ENCODE data around the gene LHX8. TPM values are rescaled to one million over a fixed set of nuclear protein-coding genes. Genes with fewer than 3 reads are reported as not detected.
A peak's percentile ranks its signal among the peaks of the same experiment; 100 is the strongest.

Gene LHX8
- not detected in 2 replicates for total RNA-seq
- polyA plus RNA-seq, result not detected in 2 replicates
- polyA plus RNA-seq (2012), result not detected in 2 replicates
- polyA minus RNA-seq (ENCODE audit: low replicate concordance), result not detected in 2 replicates

DNA sequence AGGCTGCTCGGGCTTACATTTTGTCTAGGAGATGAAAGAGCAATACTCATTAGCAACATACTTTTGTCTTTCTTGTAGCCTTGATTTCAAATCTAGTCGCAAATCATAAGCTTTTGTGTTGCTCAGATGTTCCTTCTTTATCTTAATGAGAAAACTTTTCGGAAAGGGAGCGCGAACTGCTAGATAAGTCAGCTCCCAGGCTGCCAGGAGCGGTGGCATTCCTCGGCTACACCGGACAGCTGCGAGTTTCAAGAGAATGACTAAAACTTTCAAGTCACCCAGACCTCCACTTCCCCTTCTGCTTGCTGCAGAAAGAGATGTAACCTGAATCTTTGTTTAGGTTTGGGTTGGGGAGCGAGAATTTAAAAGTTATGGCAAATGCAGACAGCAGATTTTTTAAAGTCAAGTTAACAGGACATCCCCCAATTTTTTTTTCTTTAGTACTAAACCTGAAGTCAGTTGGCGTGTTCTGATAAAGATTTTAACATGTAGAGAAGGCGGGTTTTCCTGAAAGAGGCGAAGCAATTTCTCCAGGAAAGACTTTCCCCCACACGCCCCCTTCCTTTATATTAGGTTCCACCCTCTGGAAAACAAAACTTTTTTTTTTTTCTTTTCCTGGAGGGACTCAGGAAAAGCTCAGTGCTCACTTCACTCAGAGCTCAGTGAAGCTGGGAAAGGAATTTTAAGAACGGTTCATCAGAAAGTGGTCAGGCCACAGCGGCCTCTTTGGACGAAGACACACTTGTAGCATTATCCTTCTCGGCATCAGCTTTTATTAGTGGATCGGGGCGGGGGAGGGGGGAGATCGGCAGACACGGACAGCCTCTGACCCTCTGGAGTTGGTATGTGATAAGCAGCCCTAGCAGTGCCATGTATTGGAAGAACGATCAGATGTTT is at the start of gene LHX8:
Gene LHX8, plus strand, starts transcription at position 639 of the 897 bp plus-strand sequence. CDS start 2,227 bp downstream, outside the sequence.
- Histone ChIP-seq H3K36me3 (ENCODE audit: control insufficient read depth, insufficient read depth, low read length) (no peaks in the 10 kb centered on the region), H3K27me3 (ENCODE audit: control insufficient read depth, insufficient read depth, low read length) (peaks cover 66% of the 10 kb centered on the region), H3K4me3 (replicated peaks in 1 of 4; ENCODE audit: control extremely low read depth in 1 of 4, insufficient read depth in 1 of 4, low read depth in 3 of 4, low read length in 4 of 4) (peak within 1 kb of the TSS in 3 of 4 experiments; percentile 15 to 49 (median 30)), H3K79me2 (ENCODE audit: control insufficient read depth, insufficient read depth, low read length) (no peaks in the 10 kb centered on the region), H3K9me3 (ENCODE audit: control insufficient read depth, insufficient read depth, low read depth, low read length) (no peaks in the 10 kb centered on the region), H4K20me1 (ENCODE audit: control insufficient read depth, extremely low read depth, insufficient read depth, low read length) (no peaks in the 10 kb centered on the region), H2AFZ (ENCODE audit: low read length) (no peak within 1 kb of the TSS), H3K4me1 (ENCODE audit: control insufficient read depth, extremely low read depth, insufficient read depth, low read length) (no peaks in the 10 kb centered on the region), H3K9ac (ENCODE audit: insufficient read depth, low read length) (no peak within 1 kb of the TSS), H3K27ac (ENCODE audit: insufficient read depth, low read length) (no peak within 1 kb of the TSS), H3K4me2 (ENCODE audit: extremely low read depth, insufficient read depth, low read length) (peak within 1 kb of the TSS; percentile 25)
- DNase-seq (ENCODE audit: low read depth in 2 of 2), result peak; percentile 8 to 9
- TF ChIP-seq EZH2 (IDR thresholded peaks at IDR 0.05; ENCODE audit: low read length, missing control alignments), result peak; percentile 52
- TF ChIP-seq, protein P1, sequence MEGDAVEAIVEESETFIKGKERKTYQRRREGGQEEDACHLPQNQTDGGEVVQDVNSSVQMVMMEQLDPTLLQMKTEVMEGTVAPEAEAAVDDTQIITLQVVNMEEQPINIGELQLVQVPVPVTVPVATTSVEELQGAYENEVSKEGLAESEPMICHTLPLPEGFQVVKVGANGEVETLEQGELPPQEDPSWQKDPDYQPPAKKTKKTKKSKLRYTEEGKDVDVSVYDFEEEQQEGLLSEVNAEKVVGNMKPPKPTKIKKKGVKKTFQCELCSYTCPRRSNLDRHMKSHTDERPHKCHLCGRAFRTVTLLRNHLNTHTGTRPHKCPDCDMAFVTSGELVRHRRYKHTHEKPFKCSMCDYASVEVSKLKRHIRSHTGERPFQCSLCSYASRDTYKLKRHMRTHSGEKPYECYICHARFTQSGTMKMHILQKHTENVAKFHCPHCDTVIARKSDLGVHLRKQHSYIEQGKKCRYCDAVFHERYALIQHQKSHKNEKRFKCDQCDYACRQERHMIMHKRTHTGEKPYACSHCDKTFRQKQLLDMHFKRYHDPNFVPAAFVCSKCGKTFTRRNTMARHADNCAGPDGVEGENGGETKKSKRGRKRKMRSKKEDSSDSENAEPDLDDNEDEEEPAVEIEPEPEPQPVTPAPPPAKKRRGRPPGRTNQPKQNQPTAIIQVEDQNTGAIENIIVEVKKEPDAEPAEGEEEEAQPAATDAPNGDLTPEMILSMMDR (conservative IDR thresholded peaks at IDR 0.05 in 1 of 2, IDR thresholded peaks at IDR 0.05 in 1 of 2; ENCODE audit: low read depth in 1 of 2, low read length in 2 of 2), result no peak

DNA sequence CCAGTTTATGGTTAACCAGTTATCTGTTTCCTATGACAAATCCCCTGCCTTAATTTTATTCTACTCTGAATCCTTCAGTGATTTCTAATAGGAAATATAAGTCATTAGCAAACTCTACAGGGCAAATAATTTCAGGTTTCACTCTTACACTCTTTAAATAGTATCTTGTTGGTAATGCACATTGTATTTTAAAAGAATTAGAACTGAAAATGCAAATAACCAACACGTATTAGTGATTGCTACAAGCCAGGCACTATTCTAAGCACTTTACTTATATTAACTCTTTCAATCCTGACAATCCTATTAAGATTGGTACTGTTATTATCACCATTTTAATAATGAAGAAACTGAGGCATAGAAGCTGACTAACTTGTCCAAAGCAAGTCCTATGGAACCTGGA is 48.3 kb upstream of the LHX8 start:
- TF ChIP-seq EZH2 (IDR thresholded peaks at IDR 0.05; ENCODE audit: low read length, missing control alignments), result no peak
- TF ChIP-seq, protein P1 (conservative IDR thresholded peaks at IDR 0.05 in 1 of 2, IDR thresholded peaks at IDR 0.05 in 1 of 2; ENCODE audit: low read depth in 1 of 2, low read length in 2 of 2), result no peak
- H3K79me2 ChIP-seq (ENCODE audit: control insufficient read depth, insufficient read depth, low read length), result no peaks in the 10 kb centered on the region
- H2AFZ ChIP-seq (ENCODE audit: low read length), result no peak overlapping the region
- H4K20me1 ChIP-seq (ENCODE audit: control insufficient read depth, extremely low read depth, insufficient read depth, low read length), result no peaks in the 10 kb centered on the region
- H3K27me3 ChIP-seq (ENCODE audit: control insufficient read depth, insufficient read depth, low read length), result no peaks in the 10 kb centered on the region
- no peaks in the 10 kb centered on the region for H3K9me3 ChIP-seq (ENCODE audit: control insufficient read depth, insufficient read depth, low read depth, low read length)
- no peak for DNase-seq (ENCODE audit: low read depth in 2 of 2)
- no peaks in the 10 kb centered on the region for H3K36me3 ChIP-seq (ENCODE audit: control insufficient read depth, insufficient read depth, low read length)
- no peak overlapping the region for H3K4me3 ChIP-seq (replicated peaks in 1 of 4; ENCODE audit: control extremely low read depth in 1 of 4, insufficient read depth in 1 of 4, low read depth in 3 of 4, low read length in 4 of 4)
- no peak overlapping the region for H3K27ac ChIP-seq (ENCODE audit: insufficient read depth, low read length)
- no peak overlapping the region for H3K4me2 ChIP-seq (ENCODE audit: extremely low read depth, insufficient read depth, low read length)
- H3K9ac ChIP-seq (ENCODE audit: insufficient read depth, low read length), result no peak overlapping the region
- no peaks in the 10 kb centered on the region for H3K4me1 ChIP-seq (ENCODE audit: control insufficient read depth, extremely low read depth, insufficient read depth, low read length)

DNA sequence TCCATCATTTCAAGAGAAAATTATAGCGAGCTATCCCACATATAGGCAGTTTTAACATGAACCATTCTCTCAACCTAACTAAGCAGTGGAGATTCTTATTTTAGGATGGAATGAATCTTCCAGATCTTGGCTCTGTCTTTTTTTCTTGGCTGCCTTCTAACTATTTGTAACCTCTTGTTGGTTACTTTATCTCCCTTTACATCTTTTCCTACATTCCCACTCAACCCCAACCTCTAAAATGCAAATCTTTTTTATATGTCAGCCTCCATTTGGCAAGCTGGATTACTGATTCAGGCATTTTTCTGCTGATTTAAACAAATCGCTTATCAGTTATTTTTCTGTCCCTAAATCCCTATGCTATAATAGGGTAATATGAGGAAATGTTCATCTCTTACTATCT is 46.9 kb upstream of the LHX8 start:
- H3K27me3 ChIP-seq (ENCODE audit: control insufficient read depth, insufficient read depth, low read length), result no peaks in the 10 kb centered on the region
- no peak overlapping the region for H3K27ac ChIP-seq (ENCODE audit: insufficient read depth, low read length)
- no peaks in the 10 kb centered on the region for H3K9me3 ChIP-seq (ENCODE audit: control insufficient read depth, insufficient read depth, low read depth, low read length)
- H2AFZ ChIP-seq (ENCODE audit: low read length), result no peak overlapping the region
- no peaks in the 10 kb centered on the region for H3K36me3 ChIP-seq (ENCODE audit: control insufficient read depth, insufficient read depth, low read length)
- DNase-seq (ENCODE audit: low read depth in 2 of 2), result peak in 1 of 2 donors; percentile 1
- H3K9ac ChIP-seq (ENCODE audit: insufficient read depth, low read length), result no peak overlapping the region
- no peaks in the 10 kb centered on the region for H4K20me1 ChIP-seq (ENCODE audit: control insufficient read depth, extremely low read depth, insufficient read depth, low read length)
- H3K4me2 ChIP-seq (ENCODE audit: extremely low read depth, insufficient read depth, low read length), result no peak overlapping the region
- TF ChIP-seq, protein P1 (conservative IDR thresholded peaks at IDR 0.05 in 1 of 2, IDR thresholded peaks at IDR 0.05 in 1 of 2; ENCODE audit: low read depth in 1 of 2, low read length in 2 of 2), result no peak
- no peak for TF ChIP-seq EZH2 (IDR thresholded peaks at IDR 0.05; ENCODE audit: low read length, missing control alignments)
- H3K79me2 ChIP-seq (ENCODE audit: control insufficient read depth, insufficient read depth, low read length), result no peaks in the 10 kb centered on the region
- H3K4me3 ChIP-seq (replicated peaks in 1 of 4; ENCODE audit: control extremely low read depth in 1 of 4, insufficient read depth in 1 of 4, low read depth in 3 of 4, low read length in 4 of 4), result no peak overlapping the region
- no peaks in the 10 kb centered on the region for H3K4me1 ChIP-seq (ENCODE audit: control insufficient read depth, extremely low read depth, insufficient read depth, low read length)
